Activated T-cell treated with anti-CD3 and anti-CD28 coated beads, Interleukin-2, amount 50 U/mL, for 48 hours (primary cell): ENCODE measurements around the gene C5AR2.
"Not testable (repeated sequence)": the region's sequence is repeated elsewhere in the genome, so short reads cannot be mapped to it uniquely, and the experiment has no call there.

Experiments
- DNase-seq, 2 experiments: peaks; one replicate each; pipeline ENCODE4 v3.0.0-alpha.2; 2020

C5AR2 gene

DNA sequence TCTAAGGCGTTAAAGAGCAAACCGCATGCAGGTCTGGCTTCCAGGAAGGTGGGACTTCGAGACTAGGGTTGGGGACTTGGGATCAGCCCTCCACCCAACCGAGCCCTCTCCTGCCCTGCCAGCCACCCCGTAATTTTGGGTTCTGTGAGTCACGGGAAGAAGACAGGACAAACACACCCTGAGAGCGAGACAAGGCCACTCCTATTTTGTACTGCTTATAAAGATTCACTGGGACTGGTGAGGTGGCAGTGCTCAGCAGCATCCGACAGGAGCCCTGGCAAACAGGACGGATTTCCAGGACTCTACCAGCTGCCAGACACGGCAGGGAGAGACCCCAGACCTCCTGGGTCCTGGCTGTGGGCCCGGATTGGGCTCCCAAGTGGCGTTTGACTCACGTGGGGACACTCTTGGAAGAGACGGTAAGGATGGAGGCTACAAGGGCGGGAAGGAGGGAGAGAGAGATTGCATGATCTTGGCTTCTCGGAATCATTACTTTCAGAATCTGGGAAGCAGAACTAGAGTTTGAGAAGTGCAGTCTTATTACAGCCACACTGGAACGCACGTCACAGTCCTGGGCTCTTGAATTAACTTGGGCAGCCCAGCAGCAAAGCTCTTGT lies at the start of gene C5AR2:
TSS of gene C5AR2 (plus strand) at position 245 of the 617 bp plus-strand sequence. CDS start 8,625 bp downstream, outside the sequence.
- no peak for DNase-seq

DNA sequence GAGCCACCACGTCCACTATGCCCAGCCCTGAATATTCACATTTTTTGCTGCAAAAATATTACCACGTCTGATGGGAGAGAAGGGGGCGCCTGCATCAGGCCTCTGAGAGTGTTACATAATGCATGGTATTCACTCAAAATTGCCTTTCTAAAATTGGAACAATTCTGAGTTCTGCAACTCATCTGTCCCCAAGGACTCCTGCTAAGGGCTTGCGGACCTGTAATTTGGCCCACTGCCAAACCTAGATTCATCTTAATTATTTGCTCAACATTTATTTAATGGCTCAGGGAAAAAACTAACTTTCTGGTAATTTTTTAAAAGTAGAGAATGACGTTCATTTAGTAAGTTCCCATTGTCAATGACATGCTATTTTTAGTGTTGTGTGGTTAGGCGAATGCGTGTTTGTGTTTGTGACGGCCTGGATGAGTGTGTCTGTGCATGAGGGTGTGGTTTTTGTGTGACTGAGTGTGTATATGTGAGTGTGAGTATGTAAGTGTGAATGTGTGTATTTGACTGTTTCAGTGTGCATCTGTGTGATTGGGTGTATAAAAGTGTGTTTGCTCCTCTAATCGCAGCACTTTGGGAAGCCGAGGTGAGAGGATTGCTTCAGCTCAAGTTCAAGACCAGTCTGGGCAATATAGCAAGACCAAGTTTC lies 48.4 kb upstream of the C5AR2 start:
- DNase-seq = no peak

DNA sequence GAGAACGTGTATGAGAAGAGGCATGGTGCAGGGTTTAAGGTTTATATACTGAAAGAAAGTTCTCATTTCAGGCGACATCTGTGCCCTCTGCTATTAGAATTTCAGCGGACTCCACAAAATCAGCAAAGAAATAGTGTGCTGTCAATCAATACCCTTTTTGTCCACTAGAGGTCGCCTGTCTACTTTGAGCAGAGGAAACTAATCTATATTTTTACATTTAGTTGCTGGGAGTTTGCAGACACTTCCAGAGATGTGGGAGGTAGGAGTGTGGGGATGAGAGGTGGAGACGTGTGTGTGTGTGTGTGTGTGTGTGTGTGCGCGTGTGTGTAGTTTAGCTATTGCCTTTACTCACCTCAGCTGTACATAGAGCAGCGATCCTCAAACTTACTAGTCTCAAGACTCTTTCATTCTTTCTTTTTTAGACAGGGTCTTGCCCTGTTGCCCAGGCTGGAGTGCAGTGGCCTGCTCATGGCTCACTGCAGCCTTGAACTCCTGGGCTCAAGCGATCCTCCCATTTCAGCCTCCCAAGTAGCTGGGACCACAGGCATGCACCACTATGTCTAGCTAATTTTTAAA lies 47.6 kb upstream of the C5AR2 start:
- DNase-seq = no peak

DNA sequence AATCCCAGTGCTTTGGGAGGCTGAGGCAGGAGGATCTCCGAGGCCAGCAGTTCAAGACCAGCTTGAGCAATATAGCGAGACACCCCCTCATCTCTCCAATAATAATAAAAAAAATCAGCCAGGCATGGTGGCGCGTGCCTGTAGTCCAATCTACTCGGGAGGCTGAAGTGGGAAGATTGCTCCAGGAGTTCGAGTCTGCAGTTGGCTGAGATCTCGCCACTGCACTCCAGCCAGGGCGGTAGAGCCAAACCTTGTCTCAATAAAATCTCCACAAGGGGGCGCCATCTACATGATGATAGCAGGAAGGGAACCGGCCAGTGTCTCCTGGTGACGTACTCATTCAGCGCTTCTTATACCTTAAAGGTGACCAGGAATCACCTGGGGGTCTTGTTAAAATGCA lies 35.9 kb upstream of the C5AR2 start:
- peak; percentile 79 to 80 for DNase-seq

DNA sequence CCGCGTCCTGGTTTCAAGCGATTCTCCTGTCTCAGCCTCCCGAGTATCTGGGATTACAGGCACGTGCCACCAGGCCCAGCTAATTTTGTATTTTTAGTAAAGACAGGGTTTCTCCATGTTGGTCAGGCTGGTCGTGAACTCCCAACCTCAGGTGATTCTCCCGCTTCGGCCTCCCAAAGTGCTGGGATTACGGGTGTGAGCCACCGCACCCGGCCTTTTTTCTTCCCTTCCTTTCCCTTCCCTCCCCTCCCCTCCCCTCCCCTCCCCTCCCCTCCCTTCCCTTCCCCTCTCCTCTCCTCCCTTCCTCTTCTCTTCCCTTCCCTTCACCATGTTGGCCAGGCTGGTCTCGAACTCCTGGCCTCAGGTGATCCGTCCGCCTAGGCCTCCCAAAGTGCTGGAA lies 31.1 kb upstream of the C5AR2 start:
- DNase-seq = not testable (repeated sequence)

DNA sequence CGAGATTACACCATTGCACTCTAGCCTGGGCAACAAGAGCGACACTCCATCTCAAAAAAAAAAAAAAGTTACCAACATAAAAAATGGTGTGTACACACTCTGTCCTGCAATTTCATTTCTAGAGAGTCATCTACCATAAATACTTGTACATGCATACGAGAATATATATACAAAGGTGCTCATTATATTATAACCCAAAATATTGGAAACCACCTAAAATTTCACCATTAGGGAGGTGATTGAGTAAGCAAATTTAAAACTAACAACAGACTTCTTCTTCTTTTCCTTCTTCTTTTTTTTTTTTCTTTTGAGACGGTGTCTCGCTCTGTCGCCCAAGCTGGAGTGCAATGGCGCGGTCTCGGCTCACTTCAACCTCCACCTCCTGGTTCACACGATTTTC lies 29.7 kb upstream of the C5AR2 start:
- no peak for DNase-seq

DNA sequence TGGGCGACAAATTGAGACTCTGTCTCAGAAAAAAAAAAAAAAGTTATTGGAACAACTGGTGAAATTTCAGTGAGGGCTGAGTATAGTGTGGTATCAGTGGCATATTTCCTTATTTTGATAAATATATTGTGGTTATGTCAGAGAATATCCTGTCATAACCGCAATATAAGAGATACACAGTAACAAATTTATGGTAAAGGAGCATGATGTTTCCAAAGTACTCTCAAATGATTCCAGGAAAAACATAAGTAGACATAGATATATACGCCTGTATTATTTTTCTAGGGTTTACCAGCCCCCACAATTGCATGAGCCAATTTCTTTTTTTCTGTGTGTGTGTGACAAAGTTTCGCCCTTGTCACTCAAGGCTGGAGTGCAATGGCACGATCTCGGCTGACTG lies 28.0 kb upstream of the C5AR2 start:
- DNase-seq = no peak

DNA sequence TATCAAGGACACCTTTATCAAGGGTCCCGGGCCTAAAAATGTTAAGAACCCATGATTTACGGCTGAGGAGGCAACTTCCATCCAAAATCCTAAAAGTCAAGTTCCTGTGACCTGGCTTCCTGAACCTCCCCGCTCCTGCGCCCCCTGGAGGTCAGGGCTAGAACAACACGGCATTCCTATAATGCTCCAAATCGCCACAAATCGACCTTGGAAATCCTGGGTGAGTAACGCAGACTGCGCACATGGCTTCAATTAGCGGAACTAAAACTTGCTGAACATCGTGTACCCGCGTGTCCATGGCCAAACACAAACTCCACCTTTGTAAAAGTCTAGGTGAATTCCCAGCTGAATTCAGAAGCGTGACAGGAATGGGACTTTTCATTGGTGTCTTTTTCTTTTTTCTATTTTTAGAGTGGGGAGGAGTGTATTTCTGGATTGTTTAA lies 26.6 kb upstream of the C5AR2 start:
- peak; percentile 67 to 68 for DNase-seq

DNA sequence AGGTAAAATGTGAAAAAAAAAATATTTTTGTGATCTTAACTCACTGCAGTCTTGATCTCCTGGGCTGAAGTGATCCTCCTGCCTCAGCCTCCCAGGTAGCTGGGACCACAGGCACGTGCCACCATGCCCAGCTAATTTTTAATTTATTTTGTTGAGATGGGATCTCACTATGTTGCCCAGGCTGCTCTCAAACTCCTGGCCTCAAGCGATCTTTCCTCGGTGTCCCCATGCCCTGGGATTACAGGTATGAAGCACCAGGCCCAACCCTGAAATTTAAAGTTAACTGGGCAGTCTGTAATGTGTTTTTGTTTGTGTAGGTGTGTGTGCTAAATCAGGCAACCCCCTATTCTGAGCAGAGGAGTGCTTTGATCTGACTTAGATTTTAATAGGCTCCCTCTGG lies 25.7 kb upstream of the C5AR2 start:
- DNase-seq = no peak

DNA sequence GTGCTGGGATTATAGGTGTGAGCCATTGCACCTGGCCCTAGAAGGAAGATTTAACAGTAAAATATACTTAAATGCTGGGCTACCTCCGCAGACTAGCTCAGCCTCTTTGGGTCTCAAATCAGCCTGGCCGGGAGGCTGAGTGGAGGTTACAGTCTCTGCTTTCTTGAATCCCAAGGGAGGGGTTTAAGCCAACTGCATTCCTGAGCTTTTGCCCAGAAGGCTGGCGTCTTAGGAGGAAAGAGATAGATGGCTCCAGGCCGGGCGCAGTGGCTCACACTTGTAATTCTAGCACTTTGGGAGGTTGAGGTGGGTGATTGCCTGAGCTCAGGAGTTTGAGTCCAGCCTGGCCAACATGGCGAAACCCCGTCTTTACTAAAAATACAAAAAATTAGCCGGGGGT lies 22.9 kb upstream of the C5AR2 start:
- no peak for DNase-seq

DNA sequence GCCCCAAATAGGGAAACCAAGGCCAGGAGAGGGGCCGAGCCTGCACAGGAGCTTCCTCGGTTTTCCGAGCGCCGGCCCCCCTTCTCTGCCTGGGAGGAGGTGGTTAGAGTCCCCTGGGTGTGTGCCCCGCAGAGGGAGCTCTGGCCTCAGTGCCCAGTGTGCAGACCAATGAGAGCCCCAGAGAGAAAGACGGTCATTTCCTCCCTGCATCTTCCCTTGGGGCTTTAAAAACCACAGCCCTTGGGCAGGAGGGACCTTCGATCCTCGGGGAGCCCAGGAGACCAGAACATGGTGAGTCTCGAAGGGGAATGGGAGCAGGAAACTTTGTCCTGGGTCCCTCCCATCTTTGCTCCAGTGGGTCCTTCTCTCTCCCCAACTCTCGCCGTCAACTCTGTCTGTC lies 22.4 kb upstream of the C5AR2 start, which contains the start of gene C5AR1:
TSS of gene C5AR1 (plus strand) at position 254 of the 400 bp plus-strand sequence. CDS start at position 289, 35 bp downstream.
- no peak for DNase-seq

DNA sequence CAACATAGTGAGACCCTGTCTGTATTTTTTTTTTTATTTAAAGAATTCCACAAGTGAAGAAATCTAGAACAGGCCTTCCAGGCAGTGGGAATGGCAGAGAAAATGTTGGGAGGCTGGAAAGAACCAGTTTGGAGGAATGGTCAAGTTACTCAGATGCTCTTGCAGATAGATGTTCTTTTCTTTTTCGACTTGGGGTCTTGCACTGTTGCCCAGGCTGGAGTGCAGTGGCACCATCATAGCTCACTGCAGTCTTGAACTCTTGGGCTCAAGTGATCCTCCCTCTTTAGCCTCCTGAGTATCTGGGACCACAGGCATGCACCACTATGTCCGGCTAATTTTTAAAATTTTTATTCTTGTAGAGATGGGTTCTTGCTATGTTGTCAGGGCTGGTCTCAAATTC lies 21.7 kb upstream of the C5AR2 start:
- no peak for DNase-seq

DNA sequence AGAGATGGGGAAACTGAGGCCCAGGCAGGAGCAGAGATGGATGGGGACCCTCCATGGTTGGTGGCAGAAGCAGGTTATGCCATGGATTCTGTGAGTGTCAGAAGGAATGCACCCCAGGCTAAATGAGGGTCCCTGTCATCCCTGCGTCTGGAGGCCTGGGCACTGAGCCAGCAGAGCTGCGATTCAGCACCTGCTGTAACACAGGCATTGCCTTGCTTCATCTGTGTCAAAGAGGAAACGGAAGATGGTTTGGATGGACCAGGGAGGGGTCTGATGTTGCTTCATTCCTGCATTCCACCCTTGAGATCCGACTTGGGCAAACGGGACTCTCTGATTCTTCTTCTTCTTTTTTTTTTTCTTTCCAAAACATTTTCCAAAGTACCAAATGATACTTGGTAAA lies 21.2 kb upstream of the C5AR2 start:
- DNase-seq = no peak

DNA sequence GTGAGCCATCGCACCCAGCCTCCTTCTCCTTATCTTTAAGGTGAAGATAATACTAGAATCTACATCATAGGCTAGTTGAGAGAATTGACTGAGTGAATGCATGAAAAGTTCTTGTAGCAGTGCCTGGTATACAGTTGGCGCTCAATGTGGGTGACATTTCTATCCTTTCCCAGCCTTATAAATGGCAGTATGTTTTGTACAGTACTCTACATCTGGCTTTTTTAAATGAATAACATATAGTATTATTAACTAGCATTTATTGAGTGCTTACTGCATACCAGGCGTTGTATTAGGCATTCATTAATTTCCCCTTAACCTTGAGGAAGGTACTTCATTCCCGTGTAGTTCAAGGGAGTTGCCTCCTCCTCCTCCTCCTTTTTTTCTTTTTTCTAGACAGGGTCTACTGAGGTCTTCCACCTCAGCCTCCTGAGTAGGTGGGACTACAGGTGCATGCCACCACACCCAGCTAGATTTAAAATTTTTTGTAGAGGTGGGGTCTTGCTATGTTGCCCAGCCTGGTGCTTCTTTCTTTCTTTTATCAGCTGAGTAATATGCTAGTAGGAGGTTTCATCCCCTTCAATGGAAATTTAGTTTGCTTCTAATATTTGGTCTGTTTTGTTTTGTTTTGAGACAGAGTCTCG lies 19.5 kb upstream of the C5AR2 start:
- no peak for DNase-seq

DNA sequence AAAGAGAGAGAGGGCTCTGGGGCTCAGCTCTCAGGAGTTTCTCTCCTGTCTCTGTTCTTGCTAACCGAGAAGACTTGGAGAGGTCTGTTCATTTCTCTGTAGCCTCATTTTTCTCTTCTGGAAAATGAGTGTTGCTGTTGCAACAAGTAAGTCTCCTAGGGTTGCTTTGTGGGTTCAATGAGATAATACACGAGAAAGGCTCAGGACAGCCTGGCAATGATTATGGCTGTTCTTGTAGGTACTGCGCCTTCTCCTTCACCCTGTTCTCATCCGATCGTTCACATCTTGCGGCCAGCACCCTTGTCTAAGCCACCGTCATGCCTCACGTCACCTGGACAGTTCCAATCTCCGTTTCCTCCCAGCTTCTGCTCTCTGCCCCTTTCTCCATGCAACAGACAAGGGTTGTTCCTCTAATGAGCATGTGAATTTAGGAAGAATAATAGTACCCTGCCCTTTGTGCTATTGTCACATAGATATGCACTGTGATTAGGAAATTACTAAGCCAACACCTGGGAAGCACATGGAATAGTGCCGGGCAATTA lies 18.1 kb upstream of the C5AR2 start:
- no peak for DNase-seq

DNA sequence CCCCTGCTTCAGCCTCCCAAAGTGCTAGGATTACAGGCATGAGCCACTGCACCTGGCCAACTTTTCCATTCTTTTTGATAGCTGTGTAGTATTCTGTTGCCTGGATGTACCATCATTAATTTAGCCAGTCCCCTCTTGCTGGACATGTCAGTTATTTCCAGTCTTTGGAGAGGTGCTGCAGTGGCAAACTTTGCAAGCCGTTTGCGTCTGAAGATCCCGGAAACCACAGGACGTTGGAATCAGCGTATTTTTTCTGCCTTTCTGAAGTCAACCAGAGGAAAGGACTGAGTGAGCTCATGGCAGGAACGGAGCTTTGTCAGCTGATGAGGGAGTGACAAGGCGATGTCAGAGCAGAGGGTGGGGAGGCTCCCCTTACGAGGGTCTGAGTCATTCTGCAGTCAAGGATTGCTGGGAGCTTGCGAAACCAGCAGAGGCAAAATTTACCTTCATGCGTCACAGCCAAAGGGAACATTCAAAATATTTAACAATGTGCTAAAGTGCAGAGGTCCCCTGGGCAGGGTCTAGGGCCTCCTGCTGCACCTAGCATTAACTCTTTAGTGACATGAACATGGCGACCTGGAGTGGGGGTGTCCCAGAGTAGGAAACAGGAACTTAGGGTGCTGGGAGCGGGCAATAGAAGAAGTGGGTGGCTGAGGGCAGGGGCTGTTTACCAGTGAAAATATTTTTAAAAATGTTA lies 16.7 kb upstream of the C5AR2 start:
- peak in 1 of 2 experiments; percentile 41 for DNase-seq

DNA sequence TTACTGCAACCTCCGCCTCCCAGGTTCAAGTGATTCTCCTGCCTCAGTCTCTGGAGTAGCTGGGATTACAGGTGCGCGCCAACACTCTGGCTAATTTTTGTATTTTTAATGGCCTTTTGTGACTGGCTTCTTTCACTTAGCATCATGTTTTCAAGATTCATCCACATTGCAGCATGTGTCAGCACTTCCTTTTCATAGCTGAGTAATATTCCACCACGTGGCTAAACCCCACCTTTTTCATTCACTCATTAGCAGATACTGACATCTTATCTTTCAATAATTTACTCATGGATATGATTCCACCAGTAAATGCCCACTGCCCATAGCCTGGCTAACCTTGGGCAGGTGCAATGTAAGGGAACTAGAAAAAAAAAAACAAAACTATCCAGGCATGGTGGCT lies 15.5 kb upstream of the C5AR2 start:
- DNase-seq = no peak

DNA sequence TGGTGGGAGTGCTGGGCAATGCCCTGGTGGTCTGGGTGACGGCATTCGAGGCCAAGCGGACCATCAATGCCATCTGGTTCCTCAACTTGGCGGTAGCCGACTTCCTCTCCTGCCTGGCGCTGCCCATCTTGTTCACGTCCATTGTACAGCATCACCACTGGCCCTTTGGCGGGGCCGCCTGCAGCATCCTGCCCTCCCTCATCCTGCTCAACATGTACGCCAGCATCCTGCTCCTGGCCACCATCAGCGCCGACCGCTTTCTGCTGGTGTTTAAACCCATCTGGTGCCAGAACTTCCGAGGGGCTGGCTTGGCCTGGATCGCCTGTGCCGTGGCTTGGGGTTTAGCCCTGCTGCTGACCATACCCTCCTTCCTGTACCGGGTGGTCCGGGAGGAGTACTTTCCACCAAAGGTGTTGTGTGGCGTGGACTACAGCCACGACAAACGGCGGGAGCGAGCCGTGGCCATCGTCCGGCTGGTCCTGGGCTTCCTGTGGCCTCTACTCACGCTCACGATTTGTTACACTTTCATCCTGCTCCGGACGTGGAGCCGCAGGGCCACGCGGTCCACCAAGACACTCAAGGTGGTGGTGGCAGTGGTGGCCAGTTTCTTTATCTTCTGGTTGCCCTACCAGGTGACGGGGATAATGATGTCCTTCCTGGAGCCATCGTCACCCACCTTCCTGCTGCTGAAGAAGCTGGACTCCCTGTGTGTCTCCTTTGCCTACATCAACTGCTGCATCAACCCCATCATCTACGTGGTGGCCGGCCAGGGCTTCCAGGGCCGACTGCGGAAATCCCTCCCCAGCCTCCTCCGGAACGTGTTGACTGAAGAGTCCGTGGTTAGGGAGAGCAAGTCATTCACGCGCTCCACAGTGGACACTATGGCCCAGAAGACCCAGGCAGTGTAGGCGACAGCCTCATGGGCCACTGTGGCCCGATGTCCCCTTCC lies 11.8 kb upstream of the C5AR2 start:
- no peak for DNase-seq

DNA sequence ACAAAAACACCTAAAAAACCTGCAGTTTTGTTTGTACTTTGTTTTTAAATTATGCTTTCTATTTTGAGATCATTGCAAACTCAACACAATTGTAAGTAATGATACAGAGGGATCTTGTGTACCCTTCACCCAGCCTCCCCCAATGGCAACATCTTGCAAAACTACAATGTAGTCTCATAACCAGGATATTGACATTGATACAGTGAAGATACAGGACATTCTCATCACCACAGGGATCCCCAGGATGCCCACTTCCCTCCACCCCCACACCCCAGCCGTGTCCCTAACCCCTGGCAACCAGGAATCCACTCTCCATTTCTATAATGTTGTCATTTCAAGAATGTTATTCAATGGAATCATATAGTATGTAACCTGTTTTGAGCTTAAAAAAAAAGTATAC lies 10.3 kb upstream of the C5AR2 start:
- DNase-seq = no peak

DNA sequence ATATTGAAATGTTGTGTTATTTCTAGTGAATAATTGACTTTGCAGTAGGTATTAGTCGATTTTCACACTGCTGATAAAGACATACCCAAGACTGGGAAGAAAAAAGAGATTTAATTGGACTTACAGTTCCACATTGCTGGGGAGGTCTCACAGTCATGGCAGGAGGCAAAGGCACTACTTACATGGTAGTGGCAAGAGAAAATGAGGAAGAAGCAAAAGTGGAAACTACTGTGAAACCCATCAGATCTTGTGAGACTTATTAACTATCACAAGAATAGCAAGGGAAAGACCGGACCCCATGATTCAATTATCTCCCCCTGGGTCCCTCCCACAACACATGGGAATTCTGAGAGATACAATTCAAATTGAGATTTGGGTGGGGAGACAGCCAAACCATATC lies 9.9 kb upstream of the C5AR2 start:
- no peak for DNase-seq

DNA sequence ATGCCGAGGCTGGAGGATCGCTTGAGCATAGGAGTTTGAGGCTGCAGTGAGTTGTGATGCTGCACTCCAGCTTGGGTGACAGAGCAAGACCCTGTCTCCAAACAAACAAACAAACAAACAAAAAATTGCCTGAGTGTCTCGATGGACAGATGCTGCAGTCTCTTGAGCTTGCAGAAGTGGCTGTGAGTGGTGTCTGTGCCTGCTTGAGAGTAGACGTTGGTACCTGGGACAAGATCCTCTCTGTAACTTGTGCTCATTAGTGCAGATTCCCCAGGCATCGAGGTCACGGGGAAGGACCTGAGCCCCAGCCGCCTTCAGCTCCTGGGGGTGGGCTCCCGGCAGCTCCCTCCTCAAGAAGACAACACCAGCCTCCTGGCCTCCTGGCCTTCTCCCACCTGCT lies 8.6 kb upstream of the C5AR2 start:
- no peak for DNase-seq

DNA sequence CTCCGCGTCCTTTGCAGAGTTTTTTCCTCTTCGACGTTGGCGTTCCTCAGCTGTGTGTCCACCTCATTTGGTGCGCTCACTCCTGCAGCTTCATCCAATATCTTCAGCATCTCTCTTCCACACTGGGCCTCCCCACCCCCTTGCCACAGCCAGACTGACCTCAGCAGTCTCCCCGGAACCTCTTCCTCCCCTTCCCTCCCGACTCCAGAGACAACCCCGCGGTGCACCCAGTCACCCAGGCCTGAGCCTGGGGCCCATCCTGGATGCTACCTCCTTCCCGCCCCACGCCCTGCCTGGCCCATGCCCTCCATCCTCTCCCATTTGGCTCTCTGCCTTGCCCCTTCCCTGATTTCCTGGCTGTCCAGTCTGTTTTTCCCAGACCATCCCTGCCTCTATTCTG lies 8.1 kb upstream of the C5AR2 start:
- DNase-seq = no peak
